ENCODE measurements around the gene NTSR1.

The NTSR1 gene

DNA sequence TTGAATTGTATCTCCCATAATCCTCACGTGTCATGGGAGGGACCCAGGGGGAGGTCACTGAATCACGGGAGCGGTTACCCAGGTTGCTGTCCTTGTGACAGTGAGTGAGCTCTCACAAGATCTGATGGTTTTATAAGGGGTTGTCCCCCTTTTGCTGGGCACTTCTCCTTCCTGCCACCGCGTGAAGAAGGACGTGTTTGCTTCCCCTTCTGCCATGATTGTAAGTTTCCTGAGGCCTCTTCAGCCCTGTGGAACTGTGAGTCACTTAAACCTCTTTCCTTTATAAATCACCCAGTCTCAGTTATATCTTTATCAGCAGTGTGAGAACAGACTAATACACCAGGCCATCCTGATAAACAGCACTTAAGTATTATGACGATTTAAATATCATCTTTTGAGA, 78.7 kb downstream of the NTSR1 start:
- peak in 1 of 2 experiments; percentile 55 for DNase-seq (ENCODE audit: low read depth in 1 of 2, low spot score in 1 of 2)
- no peak overlapping the region for H3K27ac ChIP-seq (replicated peaks)
- H3K4me3 ChIP-seq (replicated peaks; ENCODE audit: insufficient read depth, low read length) = no peak overlapping the region
- TF ChIP-seq, protein P1, sequence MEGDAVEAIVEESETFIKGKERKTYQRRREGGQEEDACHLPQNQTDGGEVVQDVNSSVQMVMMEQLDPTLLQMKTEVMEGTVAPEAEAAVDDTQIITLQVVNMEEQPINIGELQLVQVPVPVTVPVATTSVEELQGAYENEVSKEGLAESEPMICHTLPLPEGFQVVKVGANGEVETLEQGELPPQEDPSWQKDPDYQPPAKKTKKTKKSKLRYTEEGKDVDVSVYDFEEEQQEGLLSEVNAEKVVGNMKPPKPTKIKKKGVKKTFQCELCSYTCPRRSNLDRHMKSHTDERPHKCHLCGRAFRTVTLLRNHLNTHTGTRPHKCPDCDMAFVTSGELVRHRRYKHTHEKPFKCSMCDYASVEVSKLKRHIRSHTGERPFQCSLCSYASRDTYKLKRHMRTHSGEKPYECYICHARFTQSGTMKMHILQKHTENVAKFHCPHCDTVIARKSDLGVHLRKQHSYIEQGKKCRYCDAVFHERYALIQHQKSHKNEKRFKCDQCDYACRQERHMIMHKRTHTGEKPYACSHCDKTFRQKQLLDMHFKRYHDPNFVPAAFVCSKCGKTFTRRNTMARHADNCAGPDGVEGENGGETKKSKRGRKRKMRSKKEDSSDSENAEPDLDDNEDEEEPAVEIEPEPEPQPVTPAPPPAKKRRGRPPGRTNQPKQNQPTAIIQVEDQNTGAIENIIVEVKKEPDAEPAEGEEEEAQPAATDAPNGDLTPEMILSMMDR (IDR thresholded peaks at IDR 0.05; ENCODE audit: insufficient read depth, low read length) = no peak
- TF ChIP-seq GABPA (IDR thresholded peaks at IDR 0.05; ENCODE audit: low read depth) (no peak), SPI1 (IDR thresholded peaks at IDR 0.05; ENCODE audit: borderline replicate concordance, low read depth) (0 out of 2 replicates have a peak, but pooled peaks have one; percentile 19), POLR2AphosphoS5 (IDR thresholded peaks at IDR 0.05; ENCODE audit: low read depth) (no peak)
- H3K27me3 ChIP-seq (ENCODE audit: insufficient read depth, poor library complexity, severe bottlenecking) = no peaks in the 10 kb centered on the region

DNA sequence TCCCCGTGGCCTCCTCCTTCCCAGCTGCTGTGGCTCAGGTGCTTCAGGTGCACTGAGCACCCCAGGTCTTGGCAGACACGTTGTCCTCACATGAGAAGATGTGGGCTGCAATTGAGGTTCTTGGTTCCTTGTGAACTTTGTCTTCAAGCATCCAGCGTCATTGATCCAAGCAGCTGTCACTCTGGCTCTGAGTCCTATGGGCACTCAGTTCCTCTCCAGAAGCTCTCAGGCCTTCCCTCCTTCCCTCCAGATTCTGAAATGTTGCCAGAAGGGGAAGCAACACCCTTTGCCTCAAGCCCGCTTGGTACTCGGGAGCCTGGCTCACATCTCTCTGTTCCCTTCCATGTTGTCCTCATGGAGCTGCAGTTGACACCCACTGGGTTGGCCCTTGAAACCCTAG, 79.2 kb downstream of the NTSR1 start:
- Histone ChIP-seq H3K4me3 (replicated peaks; ENCODE audit: insufficient read depth, low read length) (no peak overlapping the region), H3K27ac (replicated peaks) (no peak overlapping the region), H3K27me3 (ENCODE audit: insufficient read depth, poor library complexity, severe bottlenecking) (no peaks in the 10 kb centered on the region)
- DNase-seq (ENCODE audit: low read depth in 1 of 2, low spot score in 1 of 2) = peak; percentile 51 to 59
- TF ChIP-seq, protein P1 (IDR thresholded peaks at IDR 0.05; ENCODE audit: insufficient read depth, low read length) = no peak
- TF ChIP-seq GABPA (IDR thresholded peaks at IDR 0.05; ENCODE audit: low read depth) (no peak), SPI1 (IDR thresholded peaks at IDR 0.05; ENCODE audit: borderline replicate concordance, low read depth) (peak; percentile 14; the same call in 1 of the 2 replicates)

DNA sequence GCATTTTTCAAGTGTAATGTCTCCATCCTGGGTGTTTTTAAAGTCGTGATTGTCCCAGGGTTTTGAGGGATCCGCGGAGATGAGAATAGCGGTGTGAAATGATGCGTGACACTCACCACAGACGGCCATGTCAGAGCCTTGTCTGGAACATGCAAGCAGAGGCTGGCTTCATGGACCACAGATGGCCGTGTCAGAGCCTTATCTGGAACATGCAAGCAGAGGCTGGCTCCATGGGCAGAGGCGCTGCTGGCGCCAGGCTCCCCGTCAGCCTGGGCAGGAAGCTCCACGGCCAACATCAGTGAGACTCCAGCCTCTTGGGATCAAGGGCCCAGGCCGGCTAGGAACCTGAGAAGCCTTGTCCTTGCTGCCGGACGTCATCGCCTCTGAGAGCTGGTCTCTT, 80.0 kb downstream of the NTSR1 start:
- TF ChIP-seq, protein P2, sequence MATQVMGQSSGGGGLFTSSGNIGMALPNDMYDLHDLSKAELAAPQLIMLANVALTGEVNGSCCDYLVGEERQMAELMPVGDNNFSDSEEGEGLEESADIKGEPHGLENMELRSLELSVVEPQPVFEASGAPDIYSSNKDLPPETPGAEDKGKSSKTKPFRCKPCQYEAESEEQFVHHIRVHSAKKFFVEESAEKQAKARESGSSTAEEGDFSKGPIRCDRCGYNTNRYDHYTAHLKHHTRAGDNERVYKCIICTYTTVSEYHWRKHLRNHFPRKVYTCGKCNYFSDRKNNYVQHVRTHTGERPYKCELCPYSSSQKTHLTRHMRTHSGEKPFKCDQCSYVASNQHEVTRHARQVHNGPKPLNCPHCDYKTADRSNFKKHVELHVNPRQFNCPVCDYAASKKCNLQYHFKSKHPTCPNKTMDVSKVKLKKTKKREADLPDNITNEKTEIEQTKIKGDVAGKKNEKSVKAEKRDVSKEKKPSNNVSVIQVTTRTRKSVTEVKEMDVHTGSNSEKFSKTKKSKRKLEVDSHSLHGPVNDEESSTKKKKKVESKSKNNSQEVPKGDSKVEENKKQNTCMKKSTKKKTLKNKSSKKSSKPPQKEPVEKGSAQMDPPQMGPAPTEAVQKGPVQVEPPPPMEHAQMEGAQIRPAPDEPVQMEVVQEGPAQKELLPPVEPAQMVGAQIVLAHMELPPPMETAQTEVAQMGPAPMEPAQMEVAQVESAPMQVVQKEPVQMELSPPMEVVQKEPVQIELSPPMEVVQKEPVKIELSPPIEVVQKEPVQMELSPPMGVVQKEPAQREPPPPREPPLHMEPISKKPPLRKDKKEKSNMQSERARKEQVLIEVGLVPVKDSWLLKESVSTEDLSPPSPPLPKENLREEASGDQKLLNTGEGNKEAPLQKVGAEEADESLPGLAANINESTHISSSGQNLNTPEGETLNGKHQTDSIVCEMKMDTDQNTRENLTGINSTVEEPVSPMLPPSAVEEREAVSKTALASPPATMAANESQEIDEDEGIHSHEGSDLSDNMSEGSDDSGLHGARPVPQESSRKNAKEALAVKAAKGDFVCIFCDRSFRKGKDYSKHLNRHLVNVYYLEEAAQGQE (IDR thresholded peaks at IDR 0.05; ENCODE audit: insufficient replicate concordance, low read depth) = no peak
- TF ChIP-seq, protein P1 (IDR thresholded peaks at IDR 0.05; ENCODE audit: insufficient read depth, low read length) = no peak
- Histone ChIP-seq H3K27me3 (ENCODE audit: insufficient read depth, poor library complexity, severe bottlenecking) (no peaks in the 10 kb centered on the region), H3K4me3 (replicated peaks; ENCODE audit: insufficient read depth, low read length) (no peak overlapping the region), H3K27ac (replicated peaks) (no peak overlapping the region)
- DNase-seq (ENCODE audit: low read depth in 1 of 2, low spot score in 1 of 2) = no peak

DNA sequence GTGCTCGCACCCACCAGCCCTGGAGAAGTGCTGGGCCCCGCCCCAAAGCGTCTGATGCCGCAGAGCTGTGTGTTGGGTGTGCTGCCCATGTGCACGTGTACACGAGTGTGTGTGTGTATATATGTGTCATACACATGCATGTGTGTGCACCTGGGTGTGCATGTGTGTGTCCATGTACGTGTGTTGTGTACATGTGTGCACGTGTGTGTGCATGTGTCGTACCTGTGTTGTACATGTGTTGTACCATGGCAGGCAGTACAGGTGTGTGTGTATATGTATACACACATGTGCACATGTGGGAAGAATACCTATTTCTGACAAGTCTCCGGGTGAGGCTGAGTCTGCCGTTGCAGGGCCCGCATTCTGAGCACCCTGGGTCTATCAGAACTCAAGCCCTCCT, 81.4 kb downstream of the NTSR1 start:
- Histone ChIP-seq H3K27me3 (ENCODE audit: insufficient read depth, poor library complexity, severe bottlenecking) (no peaks in the 10 kb centered on the region), H3K4me3 (replicated peaks; ENCODE audit: insufficient read depth, low read length) (no peak overlapping the region), H3K27ac (replicated peaks) (no peak overlapping the region)
- no peak for DNase-seq (ENCODE audit: low read depth in 1 of 2, low spot score in 1 of 2)
- TF ChIP-seq GABPA (IDR thresholded peaks at IDR 0.05; ENCODE audit: low read depth) = no peak
- no peak for TF ChIP-seq POLR2AphosphoS5 (IDR thresholded peaks at IDR 0.05; ENCODE audit: low read depth)
- TF ChIP-seq SPI1 (IDR thresholded peaks at IDR 0.05; ENCODE audit: borderline replicate concordance, low read depth) = no peak
- TF ChIP-seq, protein P2 (IDR thresholded peaks at IDR 0.05; ENCODE audit: insufficient replicate concordance, low read depth) = no peak
- TF ChIP-seq, protein P1 (IDR thresholded peaks at IDR 0.05; ENCODE audit: insufficient read depth, low read length) = no peak
